GM12873 (cell line): ENCODE measurements around the gene FIG4.

Experiments
- TF ChIP-seq, protein P1 (sequence below): IDR thresholded peaks from 2 replicates; pipeline ENCODE4 v1.5.1; 2012; ENCODE audit warnings: low read depth, mild to moderate bottlenecking, moderate library complexity, low read length, control low read depth; ENCODE audit not compliant: insufficient read depth; ENCODE audit errors: missing control alignments

Gene FIG4

DNA sequence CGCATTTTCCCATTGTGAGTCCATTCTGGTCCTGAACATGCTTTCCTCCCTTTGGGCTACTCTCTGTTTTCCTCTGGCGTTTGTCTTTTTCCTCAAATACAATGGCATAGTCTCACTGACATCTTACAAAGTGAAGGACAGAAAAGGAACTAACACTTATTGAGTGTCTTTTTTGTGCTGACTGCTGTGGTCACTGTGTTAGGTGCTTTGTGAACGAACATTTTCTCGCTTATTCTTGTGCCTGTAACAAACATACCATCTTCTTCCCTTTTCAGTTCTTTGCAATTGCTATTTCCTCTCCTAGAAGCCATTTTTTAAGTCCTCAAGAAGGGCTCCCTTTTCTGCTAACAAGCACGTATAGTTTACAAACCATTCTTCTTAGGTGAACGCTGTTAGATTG is 15.4 kb downstream of the FIG4 start:
- TF ChIP-seq, protein P1, sequence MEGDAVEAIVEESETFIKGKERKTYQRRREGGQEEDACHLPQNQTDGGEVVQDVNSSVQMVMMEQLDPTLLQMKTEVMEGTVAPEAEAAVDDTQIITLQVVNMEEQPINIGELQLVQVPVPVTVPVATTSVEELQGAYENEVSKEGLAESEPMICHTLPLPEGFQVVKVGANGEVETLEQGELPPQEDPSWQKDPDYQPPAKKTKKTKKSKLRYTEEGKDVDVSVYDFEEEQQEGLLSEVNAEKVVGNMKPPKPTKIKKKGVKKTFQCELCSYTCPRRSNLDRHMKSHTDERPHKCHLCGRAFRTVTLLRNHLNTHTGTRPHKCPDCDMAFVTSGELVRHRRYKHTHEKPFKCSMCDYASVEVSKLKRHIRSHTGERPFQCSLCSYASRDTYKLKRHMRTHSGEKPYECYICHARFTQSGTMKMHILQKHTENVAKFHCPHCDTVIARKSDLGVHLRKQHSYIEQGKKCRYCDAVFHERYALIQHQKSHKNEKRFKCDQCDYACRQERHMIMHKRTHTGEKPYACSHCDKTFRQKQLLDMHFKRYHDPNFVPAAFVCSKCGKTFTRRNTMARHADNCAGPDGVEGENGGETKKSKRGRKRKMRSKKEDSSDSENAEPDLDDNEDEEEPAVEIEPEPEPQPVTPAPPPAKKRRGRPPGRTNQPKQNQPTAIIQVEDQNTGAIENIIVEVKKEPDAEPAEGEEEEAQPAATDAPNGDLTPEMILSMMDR: no peak

DNA sequence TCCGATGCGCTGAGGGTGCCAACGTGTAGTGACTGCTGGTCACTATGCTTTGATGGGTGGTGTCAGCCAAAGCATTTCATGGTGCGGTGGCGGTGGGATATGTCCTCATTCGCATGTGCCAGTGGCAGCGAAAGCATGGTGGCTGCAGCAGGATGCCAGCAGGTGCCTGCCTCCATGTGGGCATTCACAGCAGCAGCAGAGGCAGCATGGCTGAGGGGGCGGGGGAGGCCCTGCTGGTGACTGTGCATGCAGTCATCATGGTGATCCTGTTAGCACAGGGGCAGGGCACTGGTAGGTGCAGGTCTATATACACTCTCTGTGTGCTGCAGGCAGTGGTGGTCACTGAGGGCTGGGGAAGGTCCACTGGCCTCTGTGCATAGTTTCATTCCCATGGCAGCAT is 22.0 kb downstream of the FIG4 start:
- TF ChIP-seq, protein P1: no peak

DNA sequence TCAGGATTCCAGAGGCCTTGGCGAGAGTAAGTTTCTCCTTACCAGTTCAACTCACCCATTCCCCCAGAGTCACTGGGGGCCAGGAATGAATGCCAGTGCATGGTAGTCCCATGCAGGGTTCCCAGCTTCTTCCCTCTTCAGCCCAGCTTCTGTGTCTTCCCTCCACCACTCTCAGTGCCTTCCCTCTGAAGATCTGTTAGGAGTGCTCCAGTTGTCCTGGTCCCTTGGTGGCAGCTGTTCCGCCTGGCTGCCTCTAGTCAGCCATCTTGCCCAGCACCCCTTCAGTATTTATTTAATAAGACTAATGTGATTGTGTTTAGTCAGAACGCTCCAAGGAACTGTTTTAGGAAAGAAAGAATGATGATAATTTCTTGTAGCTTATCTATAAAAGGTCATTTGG is 23.1 kb downstream of the FIG4 start:
- TF ChIP-seq, protein P1: no peak

GRCh38 chr6:109714611-109715010 is 23.5 kb downstream of the FIG4 start:
- TF ChIP-seq, protein P1: no peak

- TF ChIP-seq, protein P1: no peak
Measured at GRCh38 chr6:109715616-109716015, 24.5 kb downstream of the FIG4 start.

DNA sequence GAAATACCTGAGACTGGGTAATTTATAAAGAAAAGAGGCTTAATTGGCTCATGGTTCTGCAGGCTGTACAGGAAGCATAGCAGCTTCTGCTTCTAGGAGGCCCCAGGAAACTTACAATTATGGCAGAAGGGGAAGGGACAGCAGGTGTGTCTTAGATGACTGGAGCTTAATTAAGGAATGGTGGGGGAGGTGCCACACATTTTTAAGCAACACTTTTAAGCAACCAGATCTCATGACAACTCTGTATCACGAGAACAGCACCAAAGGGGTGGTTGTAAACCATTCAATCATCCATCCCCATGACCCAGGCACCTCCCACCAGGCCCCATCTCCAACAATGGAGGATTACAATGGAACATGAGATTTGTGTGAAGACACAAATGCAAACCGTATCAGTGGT is 26.9 kb downstream of the FIG4 start:
- TF ChIP-seq, protein P1: no peak

DNA sequence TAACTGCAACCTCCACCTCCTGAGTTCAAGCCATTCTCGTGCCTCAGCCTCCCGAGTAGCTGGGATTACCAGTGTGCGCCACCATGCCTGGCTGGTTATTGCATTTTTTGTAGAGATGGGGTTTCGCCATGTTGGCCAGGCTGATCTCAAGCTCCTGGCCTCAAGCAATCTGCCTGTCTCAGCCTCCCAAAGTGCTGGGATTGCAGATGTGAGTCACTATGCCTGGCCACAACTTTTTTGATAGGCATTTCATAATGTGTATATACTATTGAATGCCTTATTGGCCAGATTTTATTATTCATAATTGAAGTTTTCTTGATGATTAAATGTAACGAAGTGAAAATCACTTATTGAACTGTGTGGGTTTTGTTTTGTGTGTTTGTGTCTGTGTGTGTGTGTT is 27.9 kb downstream of the FIG4 start:
- TF ChIP-seq, protein P1: no peak

- TF ChIP-seq, protein P1: no peak
Measured at GRCh38 chr6:109720311-109720710, 29.2 kb downstream of the FIG4 start.
